Measurements from ENCODE around the gene CORO6. TPM values are rescaled to one million over a fixed set of nuclear protein-coding genes. Genes with fewer than 3 reads are reported as not detected.

The CORO6 gene
- 5.2 to 7.7 TPM (median 7.0 TPM) in 5 replicates for total RNA-seq (2022; extraction: Qiagen RNA extraction; ENCODE audit: low read depth)

GRCh38 chr17:29622337-29623282 is at the start of gene CORO6:
CORO6 (minus strand) TSS chr17:29622912; CDS start chr17:29621421, 1,491 bp downstream.

GRCh38 chr17:29592850-29593551 is 29.7 kb downstream of the CORO6 start, which contains the start of gene ANKRD13B:
ANKRD13B (plus strand) TSS chr17:29593132; CDS start chr17:29593622, 490 bp downstream.

GRCh38 chr17:29589524-29590410 is 32.9 kb downstream of the CORO6 start, which contains the start of gene GIT1:
GIT1 (minus strand) TSS chr17:29589648; CDS start chr17:29589378, 270 bp downstream.

GRCh38 chr17:29568331-29569244 is 54.1 kb downstream of the CORO6 start, which contains the start of gene TP53I13:
TP53I13 (plus strand) TSS chr17:29568701; CDS start chr17:29568759, 58 bp downstream.

GRCh38 chr17:29566473-29567303 is 56.0 kb downstream of the CORO6 start, which contains the start of gene ABHD15:
ABHD15 (minus strand) TSS chr17:29567037; CDS start chr17:29566966, 71 bp downstream.

Other genes with a start within 250 kb of the CORO6 start
- 18.4 to 33.4 TPM (median 28.7 TPM) in 5 replicates for gene TAOK1, start 232.5 kb downstream of the CORO6 start, total RNA-seq (2022; extraction: Qiagen RNA extraction; ENCODE audit: low read depth)
- 20.8 to 26.7 TPM (median 24.5 TPM) in 5 replicates for gene ABHD15, start 55.9 kb downstream of the CORO6 start, total RNA-seq (2022; extraction: Qiagen RNA extraction; ENCODE audit: low read depth)
- gene TP53I13, start 54.2 kb downstream of the CORO6 start, total RNA-seq (2022; extraction: Qiagen RNA extraction; ENCODE audit: low read depth) = 63.7 to 90.1 TPM (median 80.9 TPM) in 5 replicates
- 57.7 to 77.4 TPM (median 67.2 TPM) in 5 replicates for gene GIT1, start 33.3 kb downstream of the CORO6 start, total RNA-seq (2022; extraction: Qiagen RNA extraction; ENCODE audit: low read depth)
- 17.4 to 28.7 TPM (median 26.4 TPM) in 5 replicates for gene ANKRD13B, start 29.8 kb downstream of the CORO6 start, total RNA-seq (2022; extraction: Qiagen RNA extraction; ENCODE audit: low read depth)